ENCODE results near the gene ZGLP1. TPM values are rescaled to one million over a fixed set of nuclear protein-coding genes. Genes with fewer than 3 reads are reported as not detected.

ZGLP1 gene
- total RNA-seq, 3 donors from 2014 or later = 1.3 to 4.4 (median 3.3) TPM

- intact Hi-C loops (cut with DNase I; ENCODE audit: low total_unique reads) = loop anchor here (5.0 kb wide), 1 partner anchor 134 kb away; the partner anchor contains the start of gene CDC37
- TF ChIP-seq POLR2A (IDR thresholded peaks at IDR 0.05) (no peak), POLR2AphosphoS5 (IDR thresholded peaks at IDR 0.05) (no peak)
- TF ChIP-seq, protein P1, sequence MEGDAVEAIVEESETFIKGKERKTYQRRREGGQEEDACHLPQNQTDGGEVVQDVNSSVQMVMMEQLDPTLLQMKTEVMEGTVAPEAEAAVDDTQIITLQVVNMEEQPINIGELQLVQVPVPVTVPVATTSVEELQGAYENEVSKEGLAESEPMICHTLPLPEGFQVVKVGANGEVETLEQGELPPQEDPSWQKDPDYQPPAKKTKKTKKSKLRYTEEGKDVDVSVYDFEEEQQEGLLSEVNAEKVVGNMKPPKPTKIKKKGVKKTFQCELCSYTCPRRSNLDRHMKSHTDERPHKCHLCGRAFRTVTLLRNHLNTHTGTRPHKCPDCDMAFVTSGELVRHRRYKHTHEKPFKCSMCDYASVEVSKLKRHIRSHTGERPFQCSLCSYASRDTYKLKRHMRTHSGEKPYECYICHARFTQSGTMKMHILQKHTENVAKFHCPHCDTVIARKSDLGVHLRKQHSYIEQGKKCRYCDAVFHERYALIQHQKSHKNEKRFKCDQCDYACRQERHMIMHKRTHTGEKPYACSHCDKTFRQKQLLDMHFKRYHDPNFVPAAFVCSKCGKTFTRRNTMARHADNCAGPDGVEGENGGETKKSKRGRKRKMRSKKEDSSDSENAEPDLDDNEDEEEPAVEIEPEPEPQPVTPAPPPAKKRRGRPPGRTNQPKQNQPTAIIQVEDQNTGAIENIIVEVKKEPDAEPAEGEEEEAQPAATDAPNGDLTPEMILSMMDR (IDR thresholded peaks at IDR 0.05) = no peak
Measured at GRCh38 chr19:10268071-10268470, 41.5 kb downstream of the ZGLP1 start.

DNA sequence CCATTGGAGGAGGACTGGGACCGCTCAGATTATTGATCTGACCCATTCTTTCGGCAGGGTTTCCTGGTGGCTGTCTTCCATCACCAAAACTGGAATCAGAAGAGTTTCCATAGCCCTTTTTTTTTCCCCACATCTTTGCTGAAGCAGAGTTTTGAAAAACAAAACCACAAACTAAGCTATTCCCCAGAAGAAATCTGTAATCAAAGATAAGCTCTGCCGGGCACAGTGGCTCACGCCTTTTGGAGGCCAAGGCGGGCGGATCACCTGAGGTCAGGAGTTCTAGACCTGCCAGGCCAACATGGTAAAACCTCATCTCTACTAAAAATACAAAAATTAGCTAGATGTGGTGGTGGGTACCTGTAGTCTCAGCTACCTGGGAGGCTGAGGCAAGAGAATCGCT, 42.9 kb downstream of the ZGLP1 start:
- Histone ChIP-seq H3K4me3 (no peak overlapping the region), H3K27me3 (no peaks in the 10 kb centered on the region), H3K27ac (no peak overlapping the region), H3K36me3 (no peaks in the 10 kb centered on the region), H3K9me3 (no peaks in the 10 kb centered on the region), H3K4me1 (no peaks in the 10 kb centered on the region)
- intact Hi-C loops (cut with DNase I; ENCODE audit: low total_unique reads) = loop anchor here (5.0 kb wide), 1 partner anchor 136 kb away; the partner anchor contains the start of gene CDC37
- TF ChIP-seq, protein P1 (IDR thresholded peaks at IDR 0.05) = no peak
- no peak for TF ChIP-seq POLR2AphosphoS5 (IDR thresholded peaks at IDR 0.05)
- TF ChIP-seq POLR2A (IDR thresholded peaks at IDR 0.05) = no peak
- DNase-seq (ENCODE audit: low spot score in 2 of 2) = no peak

More at GRCh38 chr19:10268071-10268470, 41.5 kb downstream of the ZGLP1 start:
- H3K36me3 ChIP-seq = no peaks in the 10 kb centered on the region
- no peaks in the 10 kb centered on the region for H3K27me3 ChIP-seq
- H3K9me3 ChIP-seq = no peaks in the 10 kb centered on the region
- H3K4me1 ChIP-seq = no peaks in the 10 kb centered on the region
- no peak for DNase-seq (ENCODE audit: low spot score in 2 of 2)
- H3K27ac ChIP-seq = peak overlapping the region in 1 of 2 donors; percentile 78
- H3K4me3 ChIP-seq = no peak overlapping the region

GRCh38 chr19:10262771-10263170, 46.8 kb downstream of the ZGLP1 start:
- Histone ChIP-seq H3K9me3 (no peaks in the 10 kb centered on the region), H3K4me1 (no peaks in the 10 kb centered on the region), H3K4me3 (no peak overlapping the region), H3K27ac (no peak overlapping the region), H3K27me3 (no peaks in the 10 kb centered on the region), H3K36me3 (no peaks in the 10 kb centered on the region)
- TF ChIP-seq, protein P1 (IDR thresholded peaks at IDR 0.05) = no peak
- TF ChIP-seq POLR2A (IDR thresholded peaks at IDR 0.05) = no peak
- TF ChIP-seq POLR2AphosphoS5 (IDR thresholded peaks at IDR 0.05) = no peak
- no peak for DNase-seq (ENCODE audit: low spot score in 2 of 2)
- intact Hi-C loops (cut with DNase I; ENCODE audit: low total_unique reads) = no loop called here

- TF ChIP-seq, protein P1 (IDR thresholded peaks at IDR 0.05) = no peak
- no peak for TF ChIP-seq POLR2A (IDR thresholded peaks at IDR 0.05)
- no peak for TF ChIP-seq POLR2AphosphoS5 (IDR thresholded peaks at IDR 0.05)
- Histone ChIP-seq H3K4me3 (no peak overlapping the region), H3K9me3 (no peaks in the 10 kb centered on the region), H3K27me3 (no peaks in the 10 kb centered on the region), H3K4me1 (no peaks in the 10 kb centered on the region), H3K27ac (peak overlapping the region in 1 of 2 donors; percentile 55), H3K36me3 (no peaks in the 10 kb centered on the region)
- DNase-seq (ENCODE audit: low spot score in 2 of 2) = peak in 1 of 2 donors; percentile 69
- intact Hi-C loops (cut with DNase I; ENCODE audit: low total_unique reads) = no loop called here
Measured at GRCh38 chr19:10260141-10260584, 49.5 kb downstream of the ZGLP1 start.

DNA sequence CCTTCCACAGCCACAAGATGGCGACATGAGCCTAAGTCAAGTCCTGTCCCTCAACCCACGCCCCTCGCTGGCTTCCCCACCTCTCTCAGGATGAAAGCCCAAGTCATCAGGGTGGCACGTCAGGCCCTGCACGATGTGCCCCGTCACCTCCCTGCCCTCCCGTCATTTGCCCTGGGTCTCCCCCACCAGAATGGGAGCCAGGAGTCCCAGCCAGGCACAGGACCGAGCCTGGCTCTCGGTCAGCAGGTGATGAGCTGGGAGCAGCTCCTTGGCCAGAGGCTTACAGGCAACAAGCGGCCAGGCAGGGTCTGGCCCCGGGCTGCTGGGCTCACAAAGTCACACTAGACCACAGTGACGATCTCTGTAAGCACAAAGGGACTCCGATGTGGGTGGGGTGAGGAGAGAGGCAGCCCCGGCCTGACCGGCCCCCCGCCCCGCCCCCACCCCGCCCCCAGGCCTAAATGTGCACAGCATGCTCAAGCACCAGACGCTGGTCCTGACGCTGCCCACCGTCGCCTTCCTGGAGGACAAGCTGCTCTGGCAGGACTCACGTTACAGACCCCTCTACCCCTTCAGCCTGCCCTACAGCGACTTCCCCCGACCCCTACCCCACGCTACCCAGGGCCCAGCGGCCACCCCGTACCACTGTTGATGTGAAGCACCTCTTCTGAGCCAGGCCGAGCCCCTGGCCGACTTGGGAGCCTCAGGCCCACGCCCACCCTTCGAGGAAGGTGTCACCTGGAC, 50.3 kb downstream of the ZGLP1 start:
- DNase-seq (ENCODE audit: low spot score in 2 of 2) = peak; percentile 83 to 91
- Histone ChIP-seq H3K9me3 (no peaks in the 10 kb centered on the region), H3K27me3 (no peaks in the 10 kb centered on the region), H3K4me3 (peak overlapping the region in 2 of 3 donors; percentile 9 to 25), H3K36me3 (no peaks in the 10 kb centered on the region), H3K27ac (peak overlapping the region; percentile 55 to 73), H3K4me1 (no peaks in the 10 kb centered on the region)
- intact Hi-C loops (cut with DNase I; ENCODE audit: low total_unique reads) = no loop called here
- no peak for TF ChIP-seq POLR2A (IDR thresholded peaks at IDR 0.05)
- TF ChIP-seq, protein P1 (IDR thresholded peaks at IDR 0.05) = peak; percentile 42 to 77 (median 66)
- peak in 1 of 3 donors; percentile 27 for TF ChIP-seq POLR2AphosphoS5 (IDR thresholded peaks at IDR 0.05)

Data from breast epithelium (tissue), 4 donors.